Measurements from ENCODE around the gene ZNF689.
A peak's percentile ranks its signal among the peaks of the same experiment; 100 is the strongest.

ZNF689 gene

DNA sequence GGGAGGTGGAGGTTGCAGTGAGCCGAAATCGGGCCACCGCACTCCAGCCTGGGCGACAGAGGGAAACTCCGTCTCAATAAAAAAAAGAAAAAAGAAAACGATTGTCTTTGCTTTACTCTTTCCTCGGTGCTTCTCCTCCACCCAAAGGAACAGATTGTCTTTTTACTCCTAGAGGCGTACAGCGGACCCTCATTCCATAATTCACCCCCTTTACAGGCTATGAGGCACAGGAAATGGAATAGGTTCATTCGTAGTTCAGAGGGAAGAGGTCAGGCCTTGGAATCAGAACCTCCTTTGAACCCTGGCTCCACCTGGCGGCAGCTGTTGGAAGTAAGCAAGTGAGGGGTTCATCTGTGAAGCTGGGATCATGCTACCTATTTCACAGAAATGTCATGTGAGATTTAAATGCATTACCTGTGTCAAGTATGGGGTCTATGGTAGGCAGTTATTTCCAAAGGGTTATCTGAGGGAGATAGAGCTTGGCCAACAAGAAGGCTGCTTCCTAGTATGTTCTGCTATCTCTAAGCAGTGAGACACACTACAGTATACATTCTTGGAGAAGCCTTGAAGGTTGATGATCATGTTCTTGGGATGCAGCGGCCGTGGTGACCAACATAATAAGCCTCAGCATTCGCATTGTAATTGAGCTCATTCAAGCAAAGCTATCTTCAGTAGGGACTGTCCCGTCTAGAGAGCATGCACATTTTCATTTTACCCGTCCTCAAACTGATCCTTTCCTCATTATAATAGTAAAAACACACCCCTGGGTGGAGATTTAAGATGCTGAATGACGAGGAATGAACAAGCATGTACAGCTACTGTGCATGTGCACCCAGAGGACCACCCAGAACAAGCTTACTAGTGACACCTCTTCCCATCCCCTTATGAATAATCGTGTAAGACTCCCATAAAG is 18.7 kb upstream of the ZNF689 start:
- DNase-seq (ENCODE audit: low spot score) = peak; percentile 73
- TF ChIP-seq, protein P1, sequence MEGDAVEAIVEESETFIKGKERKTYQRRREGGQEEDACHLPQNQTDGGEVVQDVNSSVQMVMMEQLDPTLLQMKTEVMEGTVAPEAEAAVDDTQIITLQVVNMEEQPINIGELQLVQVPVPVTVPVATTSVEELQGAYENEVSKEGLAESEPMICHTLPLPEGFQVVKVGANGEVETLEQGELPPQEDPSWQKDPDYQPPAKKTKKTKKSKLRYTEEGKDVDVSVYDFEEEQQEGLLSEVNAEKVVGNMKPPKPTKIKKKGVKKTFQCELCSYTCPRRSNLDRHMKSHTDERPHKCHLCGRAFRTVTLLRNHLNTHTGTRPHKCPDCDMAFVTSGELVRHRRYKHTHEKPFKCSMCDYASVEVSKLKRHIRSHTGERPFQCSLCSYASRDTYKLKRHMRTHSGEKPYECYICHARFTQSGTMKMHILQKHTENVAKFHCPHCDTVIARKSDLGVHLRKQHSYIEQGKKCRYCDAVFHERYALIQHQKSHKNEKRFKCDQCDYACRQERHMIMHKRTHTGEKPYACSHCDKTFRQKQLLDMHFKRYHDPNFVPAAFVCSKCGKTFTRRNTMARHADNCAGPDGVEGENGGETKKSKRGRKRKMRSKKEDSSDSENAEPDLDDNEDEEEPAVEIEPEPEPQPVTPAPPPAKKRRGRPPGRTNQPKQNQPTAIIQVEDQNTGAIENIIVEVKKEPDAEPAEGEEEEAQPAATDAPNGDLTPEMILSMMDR (IDR thresholded peaks at IDR 0.05; ENCODE audit: extremely low read depth, missing control alignments) = peak; percentile 65

GRCh38 chr16:30626236-30626635 is 16.0 kb upstream of the ZNF689 start:
- no peak for DNase-seq (ENCODE audit: low spot score)
- TF ChIP-seq, protein P1 (IDR thresholded peaks at IDR 0.05; ENCODE audit: extremely low read depth, missing control alignments) = no peak

- TF ChIP-seq, protein P1 (IDR thresholded peaks at IDR 0.05; ENCODE audit: extremely low read depth, missing control alignments) = no peak
- DNase-seq (ENCODE audit: low spot score) = no peak
Observed at GRCh38 chr16:30623536-30624283, 13.5 kb upstream of the ZNF689 start.

DNA sequence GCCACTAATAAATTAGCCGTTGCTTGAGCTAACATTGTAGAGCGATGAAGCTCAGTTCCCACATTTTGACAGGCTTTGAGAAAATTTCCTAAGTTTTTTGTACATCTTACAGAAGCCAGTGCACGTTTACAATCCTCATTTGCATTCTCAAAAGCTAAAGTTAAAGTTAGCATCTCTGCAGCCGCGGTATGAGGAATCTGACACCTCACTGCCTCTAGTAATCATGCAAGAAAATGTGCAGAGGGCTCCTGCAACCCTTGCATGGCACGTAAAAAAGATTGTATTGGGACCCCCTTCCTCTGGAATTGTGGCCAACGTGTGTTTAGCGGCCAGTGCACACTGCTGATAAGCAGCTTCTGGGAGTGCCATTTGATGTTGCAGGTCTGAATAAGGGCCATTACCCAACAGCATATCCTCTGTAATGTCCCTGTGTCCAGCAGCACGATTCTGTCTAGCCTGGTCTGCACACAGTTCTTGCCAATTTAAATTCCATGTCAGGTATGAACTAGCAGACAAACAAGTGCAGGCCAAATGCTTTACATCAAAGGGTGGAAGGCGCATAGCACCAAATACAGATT is 12.4 kb upstream of the ZNF689 start:
- no peak for DNase-seq (ENCODE audit: low spot score)
- TF ChIP-seq, protein P1 (IDR thresholded peaks at IDR 0.05; ENCODE audit: extremely low read depth, missing control alignments) = no peak

DNA sequence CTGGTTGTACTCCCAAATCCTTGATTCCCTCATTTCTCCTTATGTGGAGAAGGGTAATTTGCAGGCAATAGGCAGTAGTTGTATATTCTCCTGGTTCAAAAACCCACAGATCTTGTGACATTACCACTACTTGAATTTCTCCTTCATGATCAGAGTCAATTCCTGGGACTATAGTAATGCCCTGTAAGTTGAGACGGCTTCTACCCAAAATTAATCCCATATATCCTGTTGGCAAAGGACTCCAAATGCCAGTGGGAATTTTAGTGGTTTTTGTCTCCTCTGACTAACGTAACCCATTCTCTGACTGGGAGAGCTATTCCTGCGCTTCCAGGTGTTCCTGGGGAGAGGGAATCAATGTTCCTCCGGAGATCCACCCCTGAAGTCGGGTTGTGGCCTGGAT is 11.6 kb upstream of the ZNF689 start:
- TF ChIP-seq, protein P1 (IDR thresholded peaks at IDR 0.05; ENCODE audit: extremely low read depth, missing control alignments) = no peak
- DNase-seq (ENCODE audit: low spot score) = no peak

DNA sequence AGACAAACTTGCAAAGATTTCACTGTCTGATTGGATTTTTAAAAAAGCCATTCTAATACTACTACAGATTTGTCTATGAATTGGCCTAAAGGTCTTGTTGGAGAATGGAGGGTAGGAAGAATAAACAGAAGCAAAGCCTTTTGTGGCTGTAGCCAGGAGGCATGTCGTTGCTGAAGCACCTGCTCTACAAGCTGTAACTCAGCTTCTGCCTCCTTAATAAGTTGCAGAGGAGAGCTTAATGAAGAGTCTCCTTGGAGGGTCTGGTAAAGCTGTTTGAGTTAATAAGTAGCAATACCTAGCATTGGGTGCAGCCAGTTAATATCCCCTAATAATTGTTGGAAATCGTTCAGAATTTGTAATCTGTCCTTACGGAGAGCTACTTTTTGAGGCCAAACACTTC is 10.0 kb upstream of the ZNF689 start:
- no peak for DNase-seq (ENCODE audit: low spot score)
- TF ChIP-seq, protein P1 (IDR thresholded peaks at IDR 0.05; ENCODE audit: extremely low read depth, missing control alignments) = no peak

GRCh38 chr16:30619638-30620037 is 9.4 kb upstream of the ZNF689 start:
- no peak for DNase-seq (ENCODE audit: low spot score)
- TF ChIP-seq, protein P1 (IDR thresholded peaks at IDR 0.05; ENCODE audit: extremely low read depth, missing control alignments) = no peak
